Rectal smooth muscle tissue (tissue), 1 donor: ENCODE results near the gene FAM221B.
A peak's percentile ranks its signal among the peaks of the same experiment; 100 is the strongest.

Experiments
- H3K27ac ChIP-seq: one replicate; pipeline ENCODE4 v1.7.0; 2013; ENCODE audit warnings: low read depth, low read length, inconsistent platforms
- H3K27me3 ChIP-seq: one replicate; pipeline ENCODE4 v1.7.0; 2013; ENCODE audit warnings: low read length; ENCODE audit not compliant: control insufficient read depth, insufficient read depth
- H3K36me3 ChIP-seq: one replicate; pipeline ENCODE4 v1.7.0; 2013; ENCODE audit warnings: low read length; ENCODE audit not compliant: control insufficient read depth, insufficient read depth
- H3K4me1 ChIP-seq: one replicate; pipeline ENCODE4 v1.7.0; 2013; ENCODE audit warnings: low read length; ENCODE audit not compliant: control insufficient read depth, insufficient read depth
- H3K4me3 ChIP-seq: one replicate; pipeline ENCODE4 v1.7.0; 2013; ENCODE audit warnings: low read length
- H3K9ac ChIP-seq: one replicate; pipeline ENCODE4 v1.7.0; 2013; ENCODE audit warnings: low read length

FAM221B gene

DNA sequence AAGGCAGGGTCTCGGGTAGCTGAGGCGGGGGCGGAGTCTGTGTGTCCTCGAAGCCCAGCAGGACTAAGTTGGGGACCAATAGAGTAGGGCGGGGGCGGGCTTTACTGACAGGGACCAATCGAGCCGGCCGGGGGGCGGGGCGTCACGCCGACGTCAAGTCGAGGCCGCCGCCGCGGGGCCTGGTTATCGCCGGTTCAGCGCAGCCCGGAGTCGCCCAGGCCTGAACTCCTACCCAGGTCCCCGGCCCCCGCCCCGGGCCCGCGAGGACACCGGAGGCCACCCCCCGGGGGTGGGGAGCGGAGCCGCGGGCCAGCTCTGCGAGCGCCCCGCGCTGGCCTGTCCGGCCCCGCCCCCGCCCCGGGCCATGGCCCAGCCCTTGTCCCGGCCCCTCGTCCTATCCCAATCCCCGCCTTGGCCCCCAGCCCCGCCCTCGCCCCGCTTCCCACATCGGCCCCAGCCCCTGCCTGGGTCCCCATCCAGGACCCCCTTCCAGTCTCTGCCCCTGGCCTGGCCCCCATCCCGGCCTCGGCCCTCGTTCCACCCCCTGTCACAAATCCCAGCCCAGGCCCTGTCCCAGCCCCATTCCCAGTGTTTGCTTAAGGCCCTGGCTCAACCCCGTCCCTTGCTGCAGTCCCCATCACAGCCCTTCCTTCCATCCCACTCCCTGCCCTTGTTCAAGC is 692 bp upstream of the FAM221B start, which contains the start of gene TMEM8B:
Gene TMEM8B (plus strand): TSS at position 145 of the 680 bp plus-strand sequence. CDS start 220 bp downstream, at position 365.
- no peaks in the 10 kb centered on the region for H3K27me3 ChIP-seq
- peak within 1 kb of the TSS; percentile 86 for H3K4me3 ChIP-seq
- H3K9ac ChIP-seq, result peak within 1 kb of the TSS; percentile 85
- peak within 1 kb of the TSS; percentile 89 for H3K27ac ChIP-seq
- H3K36me3 ChIP-seq, result no peaks in the 10 kb centered on the region
- H3K4me1 ChIP-seq, result peaks cover 11% of the 10 kb centered on the region

DNA sequence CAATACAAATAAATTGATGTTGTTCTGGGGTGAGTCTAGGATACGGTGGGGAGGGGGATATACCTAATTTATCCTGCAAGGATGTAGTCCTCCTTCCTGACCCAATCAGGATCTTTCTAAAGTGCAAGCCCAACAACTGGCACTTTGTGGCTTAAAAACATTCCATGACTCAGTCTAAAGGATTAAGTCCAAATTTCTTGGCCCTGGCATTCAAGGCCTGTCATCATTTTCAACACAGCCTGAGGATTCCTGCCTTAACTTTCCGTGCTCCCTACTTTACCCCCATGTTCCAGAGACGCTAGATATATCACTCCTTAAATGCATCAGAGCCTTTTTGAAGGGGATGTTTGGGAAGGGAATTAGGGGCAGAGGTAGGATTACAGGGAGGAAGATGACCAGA is 1.0 kb downstream of the FAM221B start:
- Histone ChIP-seq H3K9ac (no peak overlapping the region), H3K36me3 (no peaks in the 10 kb centered on the region), H3K27ac (no peak overlapping the region), H3K4me3 (no peak overlapping the region), H3K27me3 (no peaks in the 10 kb centered on the region), H3K4me1 (peaks cover 11% of the 10 kb centered on the region)

DNA sequence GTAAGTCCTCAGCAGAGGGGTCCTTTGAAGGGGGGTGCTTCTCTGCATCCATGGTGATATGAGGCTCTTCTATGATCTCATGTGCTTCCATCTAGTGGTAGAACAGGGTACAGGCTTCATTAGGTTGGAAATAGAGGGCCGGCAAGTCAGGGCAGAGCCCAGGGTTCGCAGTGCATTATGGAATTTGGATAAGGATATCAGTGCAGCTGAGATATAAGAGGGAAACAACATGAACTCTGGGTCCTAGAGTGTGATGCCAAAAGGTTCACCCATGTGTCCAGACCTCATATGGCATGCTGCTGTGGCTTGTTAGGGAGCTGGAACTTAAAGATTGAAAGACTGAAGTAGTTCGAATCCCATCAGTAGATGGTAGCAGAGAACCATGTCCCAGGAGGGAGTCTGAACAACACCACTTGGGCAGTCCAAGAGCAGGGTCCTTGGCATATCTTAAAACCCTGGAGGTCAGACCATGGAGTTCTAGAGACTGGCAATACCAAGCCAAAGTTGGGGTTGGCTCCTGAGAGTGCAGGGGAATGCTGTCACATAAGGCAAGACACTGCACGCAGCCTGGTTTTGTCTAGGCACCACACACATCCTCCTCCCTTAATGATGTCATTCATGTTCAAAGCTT is 2.3 kb downstream of the FAM221B start:
- Histone ChIP-seq H3K27me3 (no peaks in the 10 kb centered on the region), H3K4me3 (no peak overlapping the region), H3K27ac (no peak overlapping the region), H3K9ac (no peak overlapping the region), H3K36me3 (no peaks in the 10 kb centered on the region), H3K4me1 (peaks cover 11% of the 10 kb centered on the region)

GRCh38 chr9:35822926-35823325 is 5.6 kb downstream of the FAM221B start:
- no peaks in the 10 kb centered on the region for H3K4me1 ChIP-seq
- no peak overlapping the region for H3K27ac ChIP-seq
- no peak overlapping the region for H3K4me3 ChIP-seq
- no peaks in the 10 kb centered on the region for H3K36me3 ChIP-seq
- no peak overlapping the region for H3K9ac ChIP-seq
- H3K27me3 ChIP-seq, result no peaks in the 10 kb centered on the region

DNA sequence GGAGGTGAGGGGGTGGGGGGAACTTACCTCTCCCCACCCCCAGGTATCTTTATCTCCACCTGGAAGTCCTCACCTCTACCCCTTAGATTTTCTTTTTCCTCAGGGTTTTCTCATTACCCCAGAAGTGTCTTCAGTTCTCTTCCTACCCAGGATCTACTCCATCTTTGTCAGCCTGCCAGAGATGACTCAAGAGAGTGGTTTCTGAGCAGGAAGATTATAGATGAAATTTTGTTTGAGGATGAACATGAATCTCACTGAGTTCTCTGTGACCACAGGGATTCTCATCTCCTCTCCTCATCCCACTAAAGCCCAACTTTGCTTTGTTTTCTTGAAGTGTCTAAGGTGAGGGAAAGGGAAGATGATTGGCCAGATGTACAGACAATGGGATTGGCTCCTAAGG is 8.5 kb downstream of the FAM221B start:
- Histone ChIP-seq H3K36me3 (no peaks in the 10 kb centered on the region), H3K9ac (no peak overlapping the region), H3K4me3 (no peak overlapping the region), H3K27ac (no peak overlapping the region), H3K27me3 (no peaks in the 10 kb centered on the region), H3K4me1 (no peaks in the 10 kb centered on the region)

GRCh38 chr9:35818341-35818740 is 10.2 kb downstream of the FAM221B start:
- H3K36me3 ChIP-seq, result no peaks in the 10 kb centered on the region
- no peak overlapping the region for H3K27ac ChIP-seq
- H3K27me3 ChIP-seq, result no peaks in the 10 kb centered on the region
- H3K9ac ChIP-seq, result no peak overlapping the region
- H3K4me3 ChIP-seq, result no peak overlapping the region
- peaks cover 10% of the 10 kb centered on the region for H3K4me1 ChIP-seq

- H3K27me3 ChIP-seq, result no peaks in the 10 kb centered on the region
- no peaks in the 10 kb centered on the region for H3K36me3 ChIP-seq
These were observed 11.8 kb downstream of the FAM221B start for GRCh38 chr9:35816708-35817107.

DNA sequence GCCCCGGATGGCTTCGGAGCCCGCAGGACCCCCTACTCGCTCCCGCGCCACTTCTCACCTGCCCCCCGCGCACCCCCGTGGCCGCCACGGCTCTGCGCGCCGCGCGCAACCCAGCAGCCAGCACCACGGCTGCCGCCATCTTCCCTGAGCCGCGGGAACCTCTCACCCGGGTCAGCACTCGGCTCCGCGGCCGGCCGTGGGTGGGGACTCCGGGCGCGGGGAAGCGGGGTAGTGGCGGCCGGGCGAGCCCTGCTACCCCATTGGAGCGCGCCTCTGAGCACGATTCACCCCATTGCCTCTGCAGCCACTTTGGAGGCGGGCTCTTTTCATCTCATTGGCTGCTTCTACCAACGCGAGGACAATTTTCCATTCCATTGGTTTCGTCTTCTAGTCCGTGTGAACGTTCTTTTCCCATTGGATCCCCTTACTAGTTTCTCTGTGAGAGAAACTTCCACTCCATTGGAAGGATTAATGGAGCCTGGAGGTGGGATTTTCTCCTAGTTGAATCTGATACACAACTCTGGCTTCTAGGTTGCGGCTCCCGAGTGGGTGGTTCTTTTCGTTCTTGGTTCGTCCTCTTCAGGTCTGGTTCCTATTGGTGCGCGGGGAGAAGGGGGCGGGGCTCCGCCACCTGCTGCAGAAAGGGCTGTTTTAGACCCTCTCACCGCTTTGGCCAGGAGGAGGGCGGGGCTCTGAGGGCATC is 13.5 kb downstream of the FAM221B start, which contains the start of gene HINT2:
Gene HINT2 (minus strand): TSS at position 202 of the 703 bp plus-strand sequence. CDS start 63 bp downstream, at position 139.
- Histone ChIP-seq H3K9ac (peak within 1 kb of the TSS; percentile 91), H3K36me3 (no peaks in the 10 kb centered on the region), H3K27me3 (no peaks in the 10 kb centered on the region), H3K27ac (peak within 1 kb of the TSS; percentile 95), H3K4me1 (peaks cover 16% of the 10 kb centered on the region), H3K4me3 (peak within 1 kb of the TSS; percentile 89)

More at GRCh38 chr9:35816708-35817107, 11.8 kb downstream of the FAM221B start:
- Histone ChIP-seq H3K9ac (no peak overlapping the region), H3K4me3 (no peak overlapping the region), H3K27ac (no peak overlapping the region), H3K4me1 (peaks cover 14% of the 10 kb centered on the region)

- Histone ChIP-seq H3K4me1 (peaks cover 16% of the 10 kb centered on the region), H3K36me3 (peaks cover 3% of the 10 kb centered on the region), H3K4me3 (peak overlapping the region; percentile 89), H3K9ac (peak overlapping the region; percentile 91), H3K27ac (peak overlapping the region; percentile 95), H3K27me3 (no peaks in the 10 kb centered on the region)
These were observed 14.3 kb downstream of the FAM221B start for GRCh38 chr9:35814106-35814840.

GRCh38 chr9:35813434-35814105 is 15.0 kb downstream of the FAM221B start:
- Histone ChIP-seq H3K36me3 (peaks cover 6% of the 10 kb centered on the region), H3K4me3 (peak overlapping the region; percentile 2), H3K27me3 (no peaks in the 10 kb centered on the region), H3K9ac (no peak overlapping the region), H3K4me1 (peaks cover 16% of the 10 kb centered on the region), H3K27ac (peak overlapping the region; percentile 95)

DNA sequence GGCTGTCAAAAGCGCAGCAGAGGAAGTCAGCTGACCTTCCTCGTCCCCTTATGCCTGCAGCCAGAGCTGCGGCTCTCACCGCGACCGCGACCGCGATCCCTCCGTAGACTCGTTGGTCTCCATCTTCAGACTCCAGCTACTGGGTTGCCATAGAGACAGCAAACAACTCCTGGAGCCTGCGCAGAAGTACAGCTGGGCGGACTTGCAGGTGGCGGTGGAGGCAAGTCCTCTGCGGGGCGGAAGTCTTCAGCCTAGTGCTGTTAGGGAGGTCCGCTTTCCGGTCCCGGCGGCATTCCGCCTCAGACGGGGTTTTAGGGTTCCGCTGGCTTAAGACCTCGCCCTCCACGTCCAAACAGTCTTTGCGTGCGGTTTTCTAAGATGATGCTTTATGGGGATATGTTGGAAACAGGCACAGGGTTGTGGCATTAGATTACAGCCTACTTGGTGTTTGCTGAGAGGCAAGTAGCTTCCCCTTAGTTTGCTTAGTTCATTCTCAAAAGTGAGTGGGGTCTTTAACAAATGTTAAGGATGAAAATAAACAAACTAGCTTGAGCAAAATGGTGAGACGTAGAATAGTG is 16.4 kb downstream of the FAM221B start, which contains the start of gene SPAG8:
Gene SPAG8 (minus strand): TSS at position 238 of the 578 bp plus-strand sequence. CDS start 115 bp downstream, at position 123.
- H3K4me1 ChIP-seq, result peaks cover 16% of the 10 kb centered on the region
- H3K27ac ChIP-seq, result peak within 1 kb of the TSS; percentile 81
- H3K9ac ChIP-seq, result peak within 1 kb of the TSS; percentile 13
- H3K27me3 ChIP-seq, result no peaks in the 10 kb centered on the region
- H3K36me3 ChIP-seq, result peaks cover 12% of the 10 kb centered on the region
- peak within 1 kb of the TSS; percentile 53 for H3K4me3 ChIP-seq
